Heart right ventricle (tissue), 16 donors: ENCODE data around the gene ZBTB7B. TPM values are rescaled to one million over a fixed set of nuclear protein-coding genes. Genes with fewer than 3 reads are reported as not detected.

Experiments
- ATAC-seq, 8 donors: fragments of 200-7000 bp; cut with Tn5 transposase; one replicate each; pipeline ENCODE4 v1.9.1; 2020; ENCODE audit warnings: mild to moderate bottlenecking in 8 of 8, moderate library complexity in 8 of 8, moderate number of reproducible peaks in 1 of 8
- DNase-seq, 2 donors: peaks; one replicate each; pipeline ENCODE4 v3.0.0-alpha.2; 2020
- H3K27ac ChIP-seq, 10 donors: fragments of 200-600 bp; sonication (generic) in 2 of 10; one replicate each; pipeline versions ENCODE4 v1.5.0 to v1.8.0; 2020 to 2022; ENCODE audit warnings: mild to moderate bottlenecking in 3 of 10
- H3K27me3 ChIP-seq, 7 donors: fragments of 200-600 bp; one replicate each; pipeline ENCODE4 v1.8.0; 2021 to 2022; ENCODE audit warnings: mild to moderate bottlenecking in 2 of 7
- H3K36me3 ChIP-seq, 9 donors: fragments of 200-600 bp; sonication (generic) in 1 of 9; one replicate each; pipeline versions ENCODE4 v1.5.0 to v1.8.0; 2020 to 2022; ENCODE audit warnings: mild to moderate bottlenecking in 2 of 9
- H3K4me1 ChIP-seq, 9 donors: fragments of 200-600 bp; sonication (generic) in 1 of 9; one replicate each; pipeline versions ENCODE4 v1.5.0 to v1.8.0; 2020 to 2022; ENCODE audit warnings: mild to moderate bottlenecking in 4 of 9
- H3K4me3 ChIP-seq, 10 donors: fragments of 200-600 bp; sonication (generic) in 2 of 10; one replicate each; pipeline versions ENCODE4 v1.5.0 to v1.8.0; 2020 to 2022; ENCODE audit warnings: mild to moderate bottlenecking in 7 of 10, moderate library complexity in 2 of 10
- H3K9me3 ChIP-seq, 11 donors: fragments of 200-600 bp in 10 of 11; sonication (generic) in 2 of 11; one replicate each; pipeline versions ENCODE4 v1.5.0 to v1.8.0; 2013 to 2022; ENCODE audit warnings: mild to moderate bottlenecking in 2 of 11, control low read depth in 1 of 11, moderate library complexity in 1 of 11
- WGBS, 2 donors: extraction: QIAGEN DNeasy Blood & Tissue Kit; methylation state at CpG; one replicate each; pipeline ENCODE4 v1.1.7; 2013; ENCODE audit warnings: inconsistent platforms in 1 of 2; 5-methylcytosine and 5-hydroxymethylcytosine counted together
- intact Hi-C, 10 donors: fragments of 100-400 bp; cut with DNase I; formaldehyde crosslinking; loops; one replicate each; pipeline versions ENCODE4 v1.11.1 to v1.14.2; 2022
- polyA plus RNA-seq, 2 donors: library from polyadenylated mRNA; stranded (reverse); fragments of 200-250 nt; gene quantifications; one replicate each; pipeline ENCODE4 v1.2.3, GENCODE V29; 2013
- total RNA-seq, 10 donors: library from RNA; stranded (reverse); fragmentation: NEBNext Ultra II Directional in 3 of 10; extraction: Animal tissue kit (Norgen Biotek cat#: 25700) in 3 of 10; gene quantifications; one replicate each; pipeline versions ENCODE4 v1.2.1 to v1.2.4, GENCODE V29; 2021 to 2023
- TF ChIP-seq, protein P1 (sequence below), 9 donors: fragments of 200-600 bp; sonication (generic) in 2 of 9; IDR thresholded peaks; one replicate each; pipeline versions ENCODE4 v1.5.0 to v1.8.0; 2021 to 2022; ENCODE audit warnings: antibody characterized with exemption in 9 of 9, mild to moderate bottlenecking in 5 of 9, moderate library complexity in 1 of 9
- donor health status: Arrhythmogenic right ventricular cardiomyopathy.
- donor health status: ischemic (EF 13 %, LVEDD 7.1; RV severe dilation, severe dysfunction).
- donor health status: healthy with polysubstance abuse.
- donor health status: DM: no; HTN: yes; CAD: no.
- donor health status: DM: no; HTN: no; CAD: no.
- donor health status: ischemic (EF 25% LVEDD 6.9; RV normal size, moderate dysfunction).
- donor health status: ischemic (EF 25% LVEDD 5.7; RV mildly dilated, moderate dysfunction).
- donor health status: healthy.
- donor health status: DM: yes; HTN: yes; CAD: no.
- donor health status: Ischemic cardiomyopathy.
- donor health status: ischemic (EF 35%, LVEDD 5.7; RV mildly dilated, moderate dysfunction).
- donor health status: nonischemic (EF 11% LVEDD 7.7; RV severe dilation, severe dysfunction).
- donor health status: DM: yes; HTN: yes; CAD: no.
- donor health status: PGD.
- donor health status: ischemic (EF 29% LVEDD 5.4; RV normal size, mild dysfunction).
- donor health status: nonischemic (EF 23%, LVEDD 6.1; RV moderate dilation, normal function).

Gene ZBTB7B
- total and polyA plus RNA-seq, 12 donors: 25.7 to 54.7 (median 37.9) TPM

DNA sequence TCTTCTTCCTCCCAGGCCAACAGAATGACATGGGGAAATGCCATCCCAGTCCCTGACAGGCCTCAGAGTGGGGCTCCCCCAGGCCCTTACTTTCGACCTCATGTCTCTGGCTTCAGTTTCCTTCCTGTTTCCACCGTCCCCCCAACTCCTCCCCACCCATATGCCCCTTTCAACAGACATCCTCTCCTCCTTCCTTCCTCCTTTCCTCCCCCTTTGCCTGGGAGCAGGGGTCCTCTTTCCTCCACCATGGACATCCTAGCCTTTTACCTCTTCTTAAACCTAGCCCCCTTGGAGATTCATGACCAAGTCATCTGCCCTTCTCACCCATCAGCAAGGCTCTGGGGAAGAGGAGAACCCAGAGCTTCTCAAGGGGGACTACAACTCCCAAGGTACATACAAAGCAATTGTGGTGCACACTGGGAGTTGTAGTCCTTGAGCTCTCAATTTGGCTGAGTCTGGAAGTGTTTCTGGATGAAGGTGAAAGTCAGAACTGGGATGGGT is 4.0 kb downstream of the ZBTB7B start:
- Histone ChIP-seq H3K27me3 (no peaks in the 10 kb centered on the region), H3K9me3 (no peaks in the 10 kb centered on the region), H3K27ac (peak overlapping the region in 9 of 10 donors; percentile 63 to 98 (median 96)), H3K36me3 (no peaks in the 10 kb centered on the region), H3K4me3 (peak overlapping the region in 1 of 10 donors; percentile 14), H3K4me1 (peaks cover 26 to 79% (median 66%) of the 10 kb centered on the region in 9 donors)
- TF ChIP-seq, protein P1, sequence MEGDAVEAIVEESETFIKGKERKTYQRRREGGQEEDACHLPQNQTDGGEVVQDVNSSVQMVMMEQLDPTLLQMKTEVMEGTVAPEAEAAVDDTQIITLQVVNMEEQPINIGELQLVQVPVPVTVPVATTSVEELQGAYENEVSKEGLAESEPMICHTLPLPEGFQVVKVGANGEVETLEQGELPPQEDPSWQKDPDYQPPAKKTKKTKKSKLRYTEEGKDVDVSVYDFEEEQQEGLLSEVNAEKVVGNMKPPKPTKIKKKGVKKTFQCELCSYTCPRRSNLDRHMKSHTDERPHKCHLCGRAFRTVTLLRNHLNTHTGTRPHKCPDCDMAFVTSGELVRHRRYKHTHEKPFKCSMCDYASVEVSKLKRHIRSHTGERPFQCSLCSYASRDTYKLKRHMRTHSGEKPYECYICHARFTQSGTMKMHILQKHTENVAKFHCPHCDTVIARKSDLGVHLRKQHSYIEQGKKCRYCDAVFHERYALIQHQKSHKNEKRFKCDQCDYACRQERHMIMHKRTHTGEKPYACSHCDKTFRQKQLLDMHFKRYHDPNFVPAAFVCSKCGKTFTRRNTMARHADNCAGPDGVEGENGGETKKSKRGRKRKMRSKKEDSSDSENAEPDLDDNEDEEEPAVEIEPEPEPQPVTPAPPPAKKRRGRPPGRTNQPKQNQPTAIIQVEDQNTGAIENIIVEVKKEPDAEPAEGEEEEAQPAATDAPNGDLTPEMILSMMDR (IDR thresholded peaks at IDR 0.05): no peak
- WGBS, 2 donors: 39 to 45% methylated on average over 2 of the region's 2 CpGs
- ATAC-seq: no peak
- no peak for DNase-seq
- intact Hi-C loops: loop anchor here in 1 of 10 donors (10.0 kb wide), 1 partner anchor 58 kb away; the partner anchor contains the start of gene EFNA4

DNA sequence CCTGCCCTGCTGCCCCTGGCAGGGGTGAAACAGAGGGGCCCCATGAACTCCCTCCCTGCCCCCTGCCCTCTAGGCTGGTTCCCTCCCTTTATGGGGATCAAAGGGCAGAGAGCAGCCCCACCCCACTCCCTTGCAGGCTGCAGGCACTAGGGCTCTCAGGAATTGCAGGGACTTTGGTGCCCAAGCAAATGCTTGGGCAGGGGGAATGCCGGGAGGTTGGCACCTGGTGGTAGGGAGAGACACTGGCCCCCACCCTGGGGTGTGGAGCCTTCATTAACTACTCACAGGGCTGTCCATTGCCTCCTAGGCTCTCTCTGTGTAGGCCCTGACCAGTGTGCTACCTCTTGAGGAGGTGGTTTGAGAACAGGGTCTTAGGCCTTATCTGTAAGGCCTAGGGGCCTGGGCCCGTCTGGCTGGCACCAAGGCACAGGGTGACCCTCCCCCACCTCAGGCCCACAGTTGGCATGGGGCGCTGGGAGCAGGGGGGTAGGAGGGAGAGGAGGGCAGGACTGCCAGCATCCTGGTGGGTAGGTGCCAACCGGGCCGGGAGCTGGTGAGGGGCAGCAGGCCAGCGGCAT is 4.7 kb downstream of the ZBTB7B start:
- H3K9me3 ChIP-seq: no peaks in the 10 kb centered on the region
- peak overlapping the region in 3 of 10 donors; percentile 25 to 54 (median 28) for H3K4me3 ChIP-seq
- DNase-seq (peak; percentile 69 to 75), ATAC-seq (peak; percentile 14 to 53 (median 34))
- WGBS, 2 donors: 44 to 51% methylated on average over 6 of the region's 6 CpGs
- H3K27ac ChIP-seq: peak overlapping the region; percentile 19 to 98 (median 95)
- intact Hi-C loops: loop anchor here in 1 of 10 donors (10.0 kb wide), 1 partner anchor 57 kb away; the partner anchor contains the start of gene EFNA4
- peaks cover 26 to 86% (median 73%) of the 10 kb centered on the region in 9 donors for H3K4me1 ChIP-seq
- no peaks in the 10 kb centered on the region for H3K27me3 ChIP-seq
- TF ChIP-seq, protein P1 (IDR thresholded peaks at IDR 0.05): no peak
- H3K36me3 ChIP-seq: no peaks in the 10 kb centered on the region

DNA sequence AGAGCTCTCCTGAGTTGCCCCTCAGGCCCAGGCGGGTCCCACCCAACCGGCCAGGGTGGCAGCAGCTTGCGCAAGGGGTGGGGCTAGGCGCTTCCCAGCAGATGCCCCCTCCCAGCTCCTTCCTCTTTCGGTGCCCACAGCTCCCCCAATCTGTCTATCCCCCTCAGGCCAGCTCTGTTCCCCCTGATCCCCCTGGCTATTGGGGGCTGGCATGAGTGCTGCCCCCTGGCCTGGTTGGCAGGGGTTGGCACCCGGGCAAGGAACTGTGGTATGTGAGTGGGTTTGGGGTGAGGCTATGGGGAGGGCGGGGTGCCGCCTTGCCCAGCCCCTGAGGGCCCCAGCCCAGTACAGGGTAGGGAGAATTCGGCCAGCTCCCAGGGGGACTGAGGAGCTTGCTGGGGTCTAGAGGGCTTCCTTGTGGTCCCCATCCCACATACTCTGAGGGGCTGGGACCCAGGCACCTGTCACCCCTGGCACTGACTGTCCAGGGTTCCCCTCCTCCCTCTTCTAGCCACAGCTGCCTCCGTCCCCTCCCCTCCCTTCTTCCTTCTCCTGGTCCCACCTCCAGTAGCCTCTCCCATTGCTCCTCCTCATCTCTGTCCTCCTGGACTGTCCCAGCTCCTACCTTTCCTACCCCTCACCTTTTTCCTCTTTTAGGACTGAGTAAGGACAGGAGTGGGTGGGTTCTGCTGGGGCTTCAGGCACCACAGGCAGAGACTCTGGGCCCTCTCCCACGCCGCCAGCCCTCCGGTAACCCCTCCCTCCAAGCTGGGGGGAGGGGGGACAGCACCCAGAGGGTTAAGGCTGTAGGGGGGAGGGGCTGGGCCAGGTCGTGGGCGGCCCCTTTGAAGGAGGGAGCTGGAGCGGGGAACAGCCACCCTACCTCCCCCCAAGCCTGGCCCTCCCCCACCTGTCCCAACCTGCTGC is 5.7 kb downstream of the ZBTB7B start:
- DNase-seq (no peak), ATAC-seq (peak in 1 of 8 donors; percentile 2)
- WGBS, 2 donors: 62 to 72% methylated on average over 16 of the region's 16 CpGs
- H3K4me3 ChIP-seq: peak overlapping the region in 7 of 10 donors; percentile 1 to 54 (median 25)
- peaks cover 0 to 4% (median 0%) of the 10 kb centered on the region in 9 donors for H3K36me3 ChIP-seq
- peak overlapping the region; percentile 19 to 98 (median 95) for H3K27ac ChIP-seq
- H3K27me3 ChIP-seq: no peaks in the 10 kb centered on the region
- TF ChIP-seq, protein P1 (IDR thresholded peaks at IDR 0.05): no peak
- H3K9me3 ChIP-seq: no peaks in the 10 kb centered on the region
- intact Hi-C loops: loop anchor here in 1 of 10 donors (10.0 kb wide), 1 partner anchor 57 kb away; the partner anchor contains the start of gene EFNA4
- H3K4me1 ChIP-seq: peaks cover 26 to 95% (median 81%) of the 10 kb centered on the region in 9 donors

DNA sequence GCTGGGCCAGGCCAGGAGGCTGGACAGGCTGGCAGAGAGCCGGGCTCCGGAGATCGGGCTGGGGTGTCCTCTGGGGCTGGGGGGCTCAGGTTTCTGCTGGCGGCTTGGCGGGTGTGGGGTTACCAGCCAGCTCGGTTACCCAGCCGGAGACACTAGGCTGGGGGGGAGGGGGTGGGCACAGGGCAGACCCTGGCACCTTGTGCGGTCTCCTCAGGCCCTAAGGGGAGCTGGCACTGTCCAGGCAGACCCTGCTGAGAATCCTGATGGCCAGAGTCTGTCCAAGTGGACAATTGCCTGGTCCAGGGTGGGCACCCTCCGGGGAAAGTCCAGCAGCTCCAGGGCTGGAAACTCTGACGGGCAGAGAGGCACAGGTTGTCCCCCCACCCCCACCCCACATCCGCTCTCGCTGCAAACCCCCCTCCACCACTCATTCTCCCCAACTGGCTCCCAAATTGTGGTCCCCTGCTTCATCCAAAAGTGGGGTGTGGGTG is 6.7 kb downstream of the ZBTB7B start:
- ATAC-seq: no peak
- intact Hi-C loops: loop anchor here in 1 of 10 donors (10.0 kb wide), 1 partner anchor 56 kb away; the partner anchor contains the start of gene EFNA4

More for the DNA sequence above, 6.7 kb downstream of the ZBTB7B start:
- Histone ChIP-seq H3K36me3 (peaks cover 0 to 9% (median 0%) of the 10 kb centered on the region in 9 donors), H3K27me3 (no peaks in the 10 kb centered on the region), H3K4me1 (peaks cover 22 to 97% (median 73%) of the 10 kb centered on the region in 9 donors), H3K4me3 (peak overlapping the region in 3 of 10 donors; percentile 24 to 54 (median 25)), H3K27ac (peak overlapping the region in 7 of 10 donors; percentile 83 to 98 (median 95)), H3K9me3 (no peaks in the 10 kb centered on the region)
- WGBS, 2 donors: 88 to 92% methylated on average over 12 of the region's 12 CpGs
- no peak for DNase-seq
- TF ChIP-seq, protein P1 (IDR thresholded peaks at IDR 0.05): no peak
